Stimulated activated CD4-positive, alpha-beta T cell treated with anti-CD3 and anti-CD28 coated beads, Interleukin-4, amount 100 ng/mL, for 1 hour (primary cell): ENCODE measurements around the gene VDAC2.
"Not testable (repeated sequence)": the region's sequence is repeated elsewhere in the genome, so short reads cannot be mapped to it uniquely, and the experiment has no call there.

ENCODE experiments used
- DNase-seq: peaks from one replicate; pipeline ENCODE4 v3.0.0-alpha.2; 2020

Gene VDAC2

GRCh38 chr10:75210282-75211006 lies at the start of gene VDAC2:
VDAC2 (plus strand) TSS chr10:75210796; CDS start chr10:75211159, 363 bp downstream.
- peak; percentile 94 for DNase-seq

- DNase-seq: no peak
These were observed 44.6 kb upstream of the VDAC2 start for GRCh38 chr10:75165684-75166622.

- no peak for DNase-seq
These were observed 44.0 kb upstream of the VDAC2 start for GRCh38 chr10:75166623-75166972.

GRCh38 chr10:75168275-75168674 lies 42.3 kb upstream of the VDAC2 start:
- DNase-seq: no peak

GRCh38 chr10:75170215-75170614 lies 40.4 kb upstream of the VDAC2 start:
- DNase-seq: no peak

- no peak for DNase-seq
These were observed 35.5 kb upstream of the VDAC2 start for GRCh38 chr10:75175046-75175445.

- no peak for DNase-seq
These were observed 34.5 kb upstream of the VDAC2 start for GRCh38 chr10:75176046-75176445.

GRCh38 chr10:75176736-75177135 lies 33.9 kb upstream of the VDAC2 start:
- DNase-seq: no peak

GRCh38 chr10:75179657-75180177 lies 30.9 kb upstream of the VDAC2 start:
- DNase-seq: no peak

- DNase-seq: no peak
These were observed 30.0 kb upstream of the VDAC2 start for GRCh38 chr10:75180592-75180991.

- no peak for DNase-seq
These were observed 29.5 kb upstream of the VDAC2 start for GRCh38 chr10:75181073-75181472.

GRCh38 chr10:75186310-75186709 lies 24.3 kb upstream of the VDAC2 start:
- DNase-seq: no peak

GRCh38 chr10:75187961-75188426 lies 22.6 kb upstream of the VDAC2 start:
- DNase-seq: peak; percentile 54

GRCh38 chr10:75188522-75188921 lies 22.1 kb upstream of the VDAC2 start:
- not testable (repeated sequence) for DNase-seq

- no peak for DNase-seq
These were observed 21.1 kb upstream of the VDAC2 start for GRCh38 chr10:75189266-75190096.

GRCh38 chr10:75191821-75192568 lies 18.6 kb upstream of the VDAC2 start:
- DNase-seq: no peak

- not testable (repeated sequence) for DNase-seq
These were observed 16.0 kb upstream of the VDAC2 start for GRCh38 chr10:75194625-75195024.

GRCh38 chr10:75195035-75195763 lies 15.4 kb upstream of the VDAC2 start:
- DNase-seq: no peak

- DNase-seq: no peak
These were observed 13.5 kb upstream of the VDAC2 start for GRCh38 chr10:75197066-75197465.

- no peak for DNase-seq
These were observed 12.7 kb upstream of the VDAC2 start for GRCh38 chr10:75197906-75198305.

GRCh38 chr10:75199949-75200348 lies 10.6 kb upstream of the VDAC2 start:
- not testable (repeated sequence) for DNase-seq
